GM12872 (cell line): ENCODE results near the gene CALCOCO2.

Experiments
- CTCF ChIP-seq: IDR thresholded peaks from 3 replicates; pipeline ENCODE4 v1.5.1; 2011; ENCODE audit warnings: low read depth, mild to moderate bottlenecking, low read length, moderate library complexity; ENCODE audit not compliant: insufficient read depth

Gene CALCOCO2

DNA sequence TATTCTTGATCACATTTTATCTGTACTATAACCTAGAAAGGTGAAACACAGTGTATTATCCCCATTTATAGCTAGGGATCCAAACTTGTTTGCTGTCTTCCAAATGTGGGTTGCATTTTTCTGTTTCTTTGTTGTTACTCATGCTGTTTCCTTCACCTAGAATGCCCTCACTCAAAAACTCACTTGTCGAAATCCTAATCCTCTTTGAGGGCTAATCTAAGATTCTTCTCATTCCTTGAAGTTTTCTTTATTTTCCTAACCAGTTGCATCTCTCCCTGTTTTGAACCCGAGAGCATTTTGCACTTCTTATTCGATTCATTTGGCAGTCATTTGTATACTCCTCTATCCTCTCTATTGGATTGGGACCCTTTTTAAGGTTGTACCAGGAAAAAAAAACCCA lies 9.6 kb downstream of the CALCOCO2 start:
- TF ChIP-seq CTCF, result no peak

GRCh38 chr17:48841395-48841831 lies 10.6 kb downstream of the CALCOCO2 start:
- no peak for TF ChIP-seq CTCF

- no peak for TF ChIP-seq CTCF
These were observed 11.9 kb downstream of the CALCOCO2 start for GRCh38 chr17:48842746-48843145.

DNA sequence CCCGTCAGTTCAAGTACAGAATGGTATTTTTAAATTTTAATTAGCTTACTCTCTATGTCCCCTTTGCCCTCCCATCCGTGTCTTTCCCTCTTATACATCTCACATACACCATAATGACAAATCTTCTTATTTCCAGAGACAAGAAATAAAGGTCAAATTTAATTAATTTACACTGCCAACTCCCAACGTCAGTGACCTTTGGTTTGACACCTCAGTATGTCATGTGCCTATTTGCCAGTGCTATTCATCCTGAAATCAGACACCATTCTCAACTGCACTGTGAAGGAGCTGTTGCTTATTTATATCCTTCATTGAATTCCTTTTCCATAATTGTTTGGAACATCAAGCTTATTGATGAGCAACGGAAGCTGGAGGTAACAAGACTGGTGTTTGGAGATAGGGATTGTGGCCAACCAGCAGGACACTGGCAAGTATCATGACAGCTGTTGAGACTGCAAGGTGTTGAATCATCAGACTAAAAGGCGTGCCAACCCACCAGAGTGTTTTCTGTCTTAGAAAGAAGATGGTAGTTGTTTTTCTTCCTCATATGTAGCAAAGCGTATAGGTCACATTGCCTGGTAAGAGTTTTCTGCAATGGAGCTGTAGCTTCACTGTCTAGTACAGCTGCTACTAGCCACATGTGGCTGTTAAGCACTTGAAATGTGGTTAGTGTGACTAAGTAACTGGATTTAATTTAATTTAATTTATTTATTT lies 12.5 kb downstream of the CALCOCO2 start:
- no peak for TF ChIP-seq CTCF

DNA sequence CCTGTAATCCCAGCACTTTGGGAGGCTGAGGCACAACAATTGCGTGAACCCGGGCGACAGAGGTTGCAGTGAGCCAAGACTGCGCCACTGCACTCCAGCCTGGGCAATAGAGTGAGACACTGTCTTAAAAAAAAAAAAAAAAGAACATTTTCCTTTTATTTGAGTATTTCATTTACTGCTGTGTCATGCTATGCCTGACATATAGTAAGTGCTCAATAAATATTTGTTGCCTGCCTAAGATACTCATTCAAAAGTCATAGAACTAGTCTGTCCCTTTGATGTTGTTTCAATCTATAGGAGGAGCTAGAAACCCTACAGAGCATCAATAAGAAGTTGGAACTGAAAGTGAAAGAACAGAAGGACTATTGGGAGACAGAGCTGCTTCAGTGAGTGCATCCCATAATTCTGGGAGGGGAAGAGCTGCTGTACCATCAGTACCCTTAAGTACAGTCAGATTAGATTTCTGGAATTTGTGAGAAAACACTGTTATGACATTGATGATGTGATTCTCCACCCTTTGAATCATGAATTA lies 20.0 kb downstream of the CALCOCO2 start:
- TF ChIP-seq CTCF, result no peak

DNA sequence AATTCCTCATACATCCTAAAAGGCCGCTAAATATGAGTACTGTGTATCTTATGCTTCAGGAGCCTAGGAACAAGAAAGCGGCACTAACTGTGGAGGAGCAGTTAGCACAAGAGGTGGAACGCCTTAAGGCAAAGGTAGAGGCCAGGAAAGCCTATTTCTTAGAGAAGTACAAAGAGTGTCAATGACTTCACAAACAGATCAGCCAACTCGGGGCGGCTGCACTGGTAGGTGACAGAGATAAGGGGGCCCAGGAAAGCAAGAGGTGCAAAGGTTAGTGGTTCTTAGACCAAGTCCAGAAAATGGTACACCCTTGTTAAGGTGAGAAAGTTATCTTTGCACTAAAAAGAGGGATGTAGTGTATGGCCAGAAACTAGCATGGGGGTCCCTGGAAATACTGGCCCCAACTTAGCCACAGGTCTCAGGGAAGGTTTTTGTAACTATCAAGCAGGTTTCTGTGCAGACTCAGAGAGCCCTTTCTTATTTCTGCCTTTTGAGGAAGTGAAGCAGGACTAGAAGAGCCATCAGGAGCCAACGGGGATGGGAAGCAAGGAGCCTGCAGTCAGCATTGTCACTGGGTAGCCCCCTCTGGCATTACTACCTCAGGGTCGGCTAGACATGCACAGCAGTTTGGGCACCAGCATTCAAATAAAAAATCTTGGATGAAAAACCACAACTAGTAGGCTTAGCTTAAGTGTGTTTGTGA lies 24.1 kb downstream of the CALCOCO2 start:
- no peak for TF ChIP-seq CTCF

DNA sequence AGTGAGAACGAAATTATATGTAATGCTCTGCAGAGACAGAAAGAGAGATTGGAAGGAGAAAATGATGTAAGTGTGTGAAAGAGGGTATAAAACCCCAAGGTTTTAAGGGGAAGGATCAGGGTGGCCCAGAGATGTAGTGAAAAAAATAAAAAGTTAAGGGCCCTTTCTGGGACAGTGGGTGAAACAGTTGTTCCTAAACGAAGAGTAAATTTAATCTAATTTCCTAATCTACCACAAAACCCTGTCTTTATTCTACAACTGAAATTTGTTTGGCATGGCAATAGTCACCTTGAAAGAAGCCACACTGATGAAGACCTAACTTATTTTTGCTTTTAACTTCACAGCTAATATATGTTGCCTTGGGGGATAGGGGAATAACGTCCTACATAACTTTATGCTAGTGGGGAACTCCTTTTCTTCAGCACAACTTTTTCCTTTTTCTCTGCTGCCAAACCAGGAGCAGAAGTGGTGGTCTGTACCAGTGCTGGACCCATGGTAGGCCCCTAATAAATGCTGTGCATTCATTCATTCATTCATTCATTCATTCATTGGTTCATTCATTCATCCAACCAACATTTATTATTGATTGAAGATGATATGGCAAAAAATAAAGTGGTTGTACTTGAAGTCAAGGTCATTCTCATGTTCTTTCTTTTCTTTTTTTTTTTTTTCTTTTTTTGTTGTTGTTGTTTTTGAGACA lies 25.4 kb downstream of the CALCOCO2 start:
- no peak for TF ChIP-seq CTCF
